ENCODE measurements around the gene BCAS4.

The BCAS4 gene

DNA sequence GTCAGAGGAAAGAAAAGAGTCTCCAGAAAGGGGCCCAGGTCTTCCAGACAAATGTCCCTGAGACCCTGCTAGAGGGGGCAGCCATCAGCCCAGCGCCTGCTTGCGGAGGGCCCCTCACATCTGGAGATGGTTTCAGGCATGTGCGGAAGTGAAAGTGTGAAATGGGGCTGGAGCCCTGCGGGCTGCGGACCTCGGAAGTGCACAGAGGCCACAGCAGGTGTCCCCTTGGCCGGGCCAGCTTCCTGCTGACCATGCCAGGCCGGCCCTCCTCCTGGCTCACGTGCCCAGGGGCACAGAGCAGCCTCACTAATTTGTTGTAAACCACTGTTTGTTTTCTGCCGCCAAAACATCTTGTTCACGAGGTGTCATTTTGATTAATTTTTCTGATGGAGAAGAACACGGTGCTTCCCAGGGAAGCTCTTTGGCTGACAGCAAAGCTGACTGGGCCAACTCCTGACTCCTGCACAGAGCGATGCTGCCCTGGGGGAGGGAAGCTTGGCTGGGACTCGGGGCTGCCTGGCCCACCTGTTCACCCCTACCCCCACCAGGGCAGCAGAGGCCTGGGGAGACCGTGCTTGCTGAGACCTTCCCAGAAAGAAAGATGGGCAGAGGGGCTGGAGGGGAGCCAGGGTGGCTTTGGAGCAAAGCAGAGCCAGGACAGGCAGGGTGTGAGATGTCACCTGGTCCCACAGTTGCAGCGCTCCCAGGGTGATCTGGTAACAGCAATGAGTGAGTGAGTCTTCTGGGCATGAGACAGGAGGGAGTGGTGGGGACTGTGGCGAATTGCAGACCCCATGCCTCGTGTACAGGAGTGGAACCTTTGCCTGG is 54.2 kb downstream of the BCAS4 start:
- TF ChIP-seq, protein P1, sequence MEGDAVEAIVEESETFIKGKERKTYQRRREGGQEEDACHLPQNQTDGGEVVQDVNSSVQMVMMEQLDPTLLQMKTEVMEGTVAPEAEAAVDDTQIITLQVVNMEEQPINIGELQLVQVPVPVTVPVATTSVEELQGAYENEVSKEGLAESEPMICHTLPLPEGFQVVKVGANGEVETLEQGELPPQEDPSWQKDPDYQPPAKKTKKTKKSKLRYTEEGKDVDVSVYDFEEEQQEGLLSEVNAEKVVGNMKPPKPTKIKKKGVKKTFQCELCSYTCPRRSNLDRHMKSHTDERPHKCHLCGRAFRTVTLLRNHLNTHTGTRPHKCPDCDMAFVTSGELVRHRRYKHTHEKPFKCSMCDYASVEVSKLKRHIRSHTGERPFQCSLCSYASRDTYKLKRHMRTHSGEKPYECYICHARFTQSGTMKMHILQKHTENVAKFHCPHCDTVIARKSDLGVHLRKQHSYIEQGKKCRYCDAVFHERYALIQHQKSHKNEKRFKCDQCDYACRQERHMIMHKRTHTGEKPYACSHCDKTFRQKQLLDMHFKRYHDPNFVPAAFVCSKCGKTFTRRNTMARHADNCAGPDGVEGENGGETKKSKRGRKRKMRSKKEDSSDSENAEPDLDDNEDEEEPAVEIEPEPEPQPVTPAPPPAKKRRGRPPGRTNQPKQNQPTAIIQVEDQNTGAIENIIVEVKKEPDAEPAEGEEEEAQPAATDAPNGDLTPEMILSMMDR (IDR thresholded peaks at IDR 0.05), result no peak

DNA sequence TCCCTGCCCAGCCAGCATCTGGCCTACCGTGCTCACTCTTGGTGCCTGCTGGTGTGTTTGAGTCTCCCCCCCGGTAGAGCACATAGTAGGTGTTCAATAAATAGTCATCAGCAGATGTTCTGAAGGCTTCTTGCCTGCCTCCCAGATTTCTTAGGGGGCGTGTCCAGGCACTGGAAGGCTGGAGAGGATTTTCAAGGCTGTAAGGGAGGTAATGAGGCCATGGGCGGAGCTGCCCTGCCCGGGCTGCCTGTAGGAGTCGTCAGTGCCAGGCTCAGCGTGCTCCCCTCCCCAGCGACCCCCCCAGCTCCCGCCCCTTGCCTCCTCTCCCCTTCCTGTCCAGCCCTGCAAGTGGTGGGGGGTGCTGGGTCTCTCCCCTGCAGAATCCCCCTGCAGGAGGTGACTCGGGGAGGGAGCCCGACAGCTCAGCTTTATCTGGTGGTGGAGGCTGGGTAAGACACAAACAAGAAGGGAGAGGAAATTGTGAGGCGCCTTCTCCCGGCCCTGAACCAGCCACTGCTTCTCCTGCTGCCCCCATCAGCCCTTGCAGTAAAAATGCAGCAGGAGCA is 55.9 kb downstream of the BCAS4 start:
- TF ChIP-seq, protein P1 (IDR thresholded peaks at IDR 0.05), result no peak

DNA sequence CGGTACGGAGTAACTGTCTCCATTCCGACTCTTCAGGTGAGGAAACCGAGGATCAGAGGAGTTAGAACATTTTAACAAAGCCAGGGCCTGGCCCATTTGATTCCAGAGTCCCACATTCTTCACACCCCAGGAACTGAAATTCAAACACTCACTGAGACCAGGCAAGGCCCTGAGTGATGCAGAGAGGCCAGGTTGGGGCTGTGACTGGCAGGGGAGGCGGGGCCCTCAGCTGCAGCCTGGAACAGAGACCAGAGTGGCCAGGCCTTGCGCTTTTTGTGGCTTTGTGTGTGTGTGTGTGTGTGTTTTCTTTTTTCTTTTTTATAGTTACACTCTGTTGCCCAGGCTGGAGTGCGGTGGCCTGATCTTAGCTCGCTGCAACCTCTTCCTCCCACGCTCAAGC is 57.2 kb downstream of the BCAS4 start:
- TF ChIP-seq, protein P1 (IDR thresholded peaks at IDR 0.05), result no peak

DNA sequence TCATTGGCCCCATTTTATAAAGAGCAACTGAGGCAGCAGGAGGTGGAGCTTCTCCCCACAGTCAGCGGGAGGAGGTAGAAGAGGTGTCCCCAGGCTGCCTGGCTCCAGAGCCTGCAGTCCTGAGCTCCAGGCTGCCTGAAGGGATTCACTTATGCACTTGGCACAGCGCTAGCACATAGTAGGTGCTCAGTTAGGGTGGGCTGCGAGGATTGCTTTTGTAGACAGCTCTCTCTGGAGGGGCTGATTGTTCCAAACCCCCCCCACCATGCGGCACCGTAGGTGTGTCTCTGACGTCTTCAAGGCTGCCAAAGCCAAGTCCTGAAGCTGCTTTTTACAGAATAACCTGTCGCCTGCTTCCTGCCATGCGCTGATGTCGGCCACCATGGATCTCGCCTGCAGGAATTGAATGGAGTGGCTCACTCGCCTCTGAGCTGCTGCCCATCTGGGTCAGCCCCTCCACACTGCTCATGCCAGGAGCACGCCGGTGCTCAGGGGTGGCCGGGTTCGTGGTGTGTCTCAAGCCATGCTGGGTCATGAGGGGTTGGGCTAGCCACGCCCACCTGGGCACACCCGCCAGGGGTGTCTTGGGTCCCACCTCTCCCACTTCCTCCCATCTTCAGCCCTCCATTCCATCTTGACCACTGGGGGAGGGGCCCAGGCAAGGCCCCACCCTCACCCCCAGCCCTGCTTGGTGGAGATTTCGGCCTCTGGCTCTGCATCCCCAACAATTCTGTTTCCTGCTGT is 59.8 kb downstream of the BCAS4 start:
- TF ChIP-seq, protein P1 (IDR thresholded peaks at IDR 0.05), result no peak

DNA sequence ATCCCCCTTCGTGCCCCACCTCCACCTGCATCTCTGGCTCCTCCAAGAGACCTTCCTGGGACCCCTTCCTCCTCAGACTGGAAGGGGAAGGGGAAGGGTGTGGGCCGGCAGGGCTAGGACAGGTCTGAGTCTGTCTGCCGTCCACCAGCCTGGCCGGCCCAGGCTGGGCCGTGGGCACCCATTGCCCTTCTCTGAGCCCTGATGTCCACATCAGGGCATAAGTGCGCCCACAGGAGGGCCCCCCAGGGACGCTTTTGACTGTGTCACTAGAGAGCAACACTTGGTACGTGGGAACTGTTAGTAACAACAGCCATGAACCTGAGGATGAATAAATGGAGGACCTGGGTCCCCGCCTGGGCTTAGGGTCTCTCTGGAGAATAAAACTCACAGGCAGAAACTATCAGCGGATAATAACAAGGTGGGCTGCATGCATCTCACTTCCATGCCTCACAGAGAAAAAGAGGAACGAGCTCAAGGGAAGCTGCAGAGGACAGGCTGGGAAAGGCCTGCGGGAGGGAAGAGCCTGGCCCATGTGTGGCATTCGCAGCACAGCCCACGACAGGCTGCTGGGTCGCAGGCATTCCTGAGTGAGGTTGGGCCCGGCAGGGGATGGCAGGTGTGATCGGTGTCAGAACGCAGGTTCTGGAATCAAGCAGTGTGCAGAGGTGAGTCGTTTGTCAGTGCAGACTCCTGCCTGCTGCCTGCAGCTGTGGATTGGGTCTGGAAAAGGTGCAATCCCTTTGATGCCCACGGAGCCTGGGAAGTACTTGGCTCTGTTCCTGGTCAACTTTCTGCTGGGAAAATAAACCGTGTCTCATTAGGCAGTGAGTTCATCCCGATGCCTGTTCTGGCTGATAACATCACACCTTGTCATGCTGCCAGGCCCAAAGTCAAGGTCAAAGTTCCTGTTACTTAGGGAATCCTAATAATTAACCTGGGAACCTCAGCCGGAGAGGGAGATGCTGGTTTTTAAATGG is 60.9 kb downstream of the BCAS4 start:
- TF ChIP-seq, protein P1 (IDR thresholded peaks at IDR 0.05), result no peak

DNA sequence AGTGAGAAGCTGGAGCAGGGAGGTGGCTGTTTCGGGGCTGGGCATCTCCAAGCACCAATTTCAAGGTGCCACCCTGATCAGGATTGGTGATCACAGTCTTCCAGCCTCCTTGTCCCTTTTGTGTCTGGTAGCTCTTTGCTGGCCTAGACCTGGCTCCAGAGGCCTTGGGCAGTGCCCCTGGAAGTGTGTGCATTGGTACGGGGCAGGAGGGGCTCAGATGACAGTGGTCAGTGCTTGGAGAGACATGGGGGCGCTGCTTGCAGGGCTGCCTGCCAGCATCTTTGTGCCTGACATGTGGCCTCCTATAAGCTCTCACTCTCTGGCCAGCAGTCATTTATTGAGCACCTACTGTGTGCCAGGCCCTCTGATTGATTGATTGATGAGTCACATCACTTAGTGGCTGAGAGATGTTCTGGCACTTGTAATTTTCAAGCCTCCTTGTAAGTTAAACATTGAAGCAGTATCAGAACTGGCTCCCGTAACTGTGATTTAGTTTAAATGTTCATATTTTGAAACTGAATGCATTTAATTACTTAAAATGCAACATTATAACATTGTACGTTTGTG is 61.7 kb downstream of the BCAS4 start:
- TF ChIP-seq, protein P1 (IDR thresholded peaks at IDR 0.05), result no peak

Measured in LNCAP (cell line).